Measurements from ENCODE around the gene CENPT.
"Not testable (repeated sequence)": the region's sequence is repeated elsewhere in the genome, so short reads cannot be mapped to it uniquely, and the experiment has no call there.

The CENPT gene

GRCh38 chr16:67837811-67838210 is 9.7 kb downstream of the CENPT start:
- H3K9ac ChIP-seq (ENCODE audit: low read depth, low read length) = no peak overlapping the region
- H3K4me3 ChIP-seq (ENCODE audit: low read depth in 1 of 2, low read length in 2 of 2) = no peak overlapping the region
- no peak overlapping the region for H3K27ac ChIP-seq (ENCODE audit: low read length)
- H4K20me1 ChIP-seq (ENCODE audit: insufficient read depth, low read length) = peaks cover under 1% of the 10 kb centered on the region
- no peak overlapping the region for H3K4me2 ChIP-seq (ENCODE audit: insufficient read depth, low read length)
- H3K79me2 ChIP-seq (ENCODE audit: insufficient read depth, low read length) = peaks cover 14% of the 10 kb centered on the region
- no peaks in the 10 kb centered on the region for H3K9me3 ChIP-seq (ENCODE audit: insufficient read depth, low read length, severe bottlenecking)
- H3K4me1 ChIP-seq (ENCODE audit: insufficient read depth, low read length) = peaks cover 23% of the 10 kb centered on the region
- H3K36me3 ChIP-seq (ENCODE audit: insufficient read depth, low read length) = no peaks in the 10 kb centered on the region
- no peak overlapping the region for H2AFZ ChIP-seq (ENCODE audit: low read depth, low read length)
- no peaks in the 10 kb centered on the region for H3K27me3 ChIP-seq (ENCODE audit: insufficient read depth, low read length, poor library complexity)
- no peak for ATAC-seq (ENCODE audit: insufficient read depth, low read depth)
- TF ChIP-seq EZH2 (IDR thresholded peaks at IDR 0.05; ENCODE audit: borderline replicate concordance, low read depth, low read length, severe bottlenecking) (no peak), CTCF (IDR thresholded peaks at IDR 0.05; ENCODE audit: borderline replicate concordance, extremely low read depth, low read length, poor library complexity, severe bottlenecking) (no peak)
- no peak for DNase-seq

DNA sequence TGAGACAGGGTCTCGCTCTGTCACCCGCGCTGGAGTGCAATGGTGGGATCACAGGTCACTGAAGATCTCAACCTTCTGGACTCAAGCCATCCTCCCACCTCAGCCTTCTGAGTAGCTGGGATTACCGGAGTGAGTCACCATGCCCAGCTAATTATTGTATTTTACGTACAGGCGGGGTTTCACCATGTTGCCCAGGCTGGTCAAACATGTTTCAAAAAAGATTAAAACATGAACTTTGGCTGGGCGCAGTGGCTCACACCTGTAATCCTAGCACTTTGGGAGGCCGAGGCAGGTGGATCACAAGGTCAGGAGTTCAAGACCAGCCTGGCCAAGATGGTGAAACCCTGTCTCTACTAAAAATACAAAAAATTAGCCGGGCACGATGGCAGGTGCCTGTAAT is 10.3 kb downstream of the CENPT start:
- not testable (repeated sequence) for H2AFZ ChIP-seq (ENCODE audit: low read depth, low read length); H3K4me2 ChIP-seq (ENCODE audit: insufficient read depth, low read length)

DNA sequence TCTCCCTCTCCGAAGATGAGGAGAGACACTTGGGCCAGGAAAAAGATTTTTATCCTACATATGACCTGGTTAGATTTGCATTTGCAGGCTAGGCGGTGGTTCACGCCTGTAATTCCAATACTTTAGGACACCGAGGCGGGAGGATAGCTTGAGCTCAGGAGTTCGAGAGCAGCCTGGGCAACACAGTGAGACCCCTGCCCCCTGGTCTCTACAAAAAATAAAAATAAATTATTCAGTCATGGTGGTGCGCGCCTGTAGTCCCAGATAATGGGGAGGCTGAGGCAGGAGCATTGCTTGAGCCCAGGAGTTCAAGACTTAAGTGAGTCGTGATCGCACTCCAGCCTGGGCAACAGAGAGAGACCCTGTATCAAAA is 13.3 kb downstream of the CENPT start:
- H3K27ac ChIP-seq (ENCODE audit: low read length) = peak overlapping the region; percentile 73
- H3K9ac ChIP-seq (ENCODE audit: low read depth, low read length) = peak overlapping the region; percentile 72
- no peak for TF ChIP-seq EZH2 (IDR thresholded peaks at IDR 0.05; ENCODE audit: borderline replicate concordance, low read depth, low read length, severe bottlenecking)
- H4K20me1 ChIP-seq (ENCODE audit: insufficient read depth, low read length) = no peaks in the 10 kb centered on the region; the same call in 1 of the 2 replicates
- peaks cover 29% of the 10 kb centered on the region for H3K36me3 ChIP-seq (ENCODE audit: insufficient read depth, low read length)
- H3K79me2 ChIP-seq (ENCODE audit: insufficient read depth, low read length) = peaks cover 23% of the 10 kb centered on the region
- H3K4me2 ChIP-seq (ENCODE audit: insufficient read depth, low read length) = peak overlapping the region; percentile 87
- ATAC-seq (ENCODE audit: insufficient read depth, low read depth) (no peak; the same call in 2 of the 3 replicates), DNase-seq (no peak)
- no peaks in the 10 kb centered on the region for H3K27me3 ChIP-seq (ENCODE audit: insufficient read depth, low read length, poor library complexity)
- H2AFZ ChIP-seq (ENCODE audit: low read depth, low read length) = peak overlapping the region; percentile 85
- no peaks in the 10 kb centered on the region for H3K9me3 ChIP-seq (ENCODE audit: insufficient read depth, low read length, severe bottlenecking)
- H3K4me1 ChIP-seq (ENCODE audit: insufficient read depth, low read length) = peaks cover 24% of the 10 kb centered on the region
- H3K4me3 ChIP-seq (ENCODE audit: low read depth in 1 of 2, low read length in 2 of 2) = peak overlapping the region; percentile 51 to 76; a peak in 3 of 4 replicates

More for the DNA sequence above, 10.3 kb downstream of the CENPT start:
- not testable (repeated sequence) for H3K9ac ChIP-seq (ENCODE audit: low read depth, low read length); H3K36me3 ChIP-seq (ENCODE audit: insufficient read depth, low read length); ATAC-seq (ENCODE audit: insufficient read depth, low read depth); H3K27me3 ChIP-seq (ENCODE audit: insufficient read depth, low read length, poor library complexity); DNase-seq; H3K27ac ChIP-seq (ENCODE audit: low read length); H3K4me3 ChIP-seq (ENCODE audit: low read depth in 1 of 2, low read length in 2 of 2); H3K9me3 ChIP-seq (ENCODE audit: insufficient read depth, low read length, severe bottlenecking); H4K20me1 ChIP-seq (ENCODE audit: insufficient read depth, low read length)
- H3K4me1 ChIP-seq (ENCODE audit: insufficient read depth, low read length) = peaks cover 25% of the 10 kb centered on the region
- H3K79me2 ChIP-seq (ENCODE audit: insufficient read depth, low read length) = peaks cover 15% of the 10 kb centered on the region

GRCh38 chr16:67833415-67834241 is 13.9 kb downstream of the CENPT start:
- Histone ChIP-seq H3K4me3 (ENCODE audit: low read depth in 1 of 2, low read length in 2 of 2) (peak overlapping the region; percentile 51 to 76), H3K27ac (ENCODE audit: low read length) (peak overlapping the region; percentile 73), H3K9me3 (ENCODE audit: insufficient read depth, low read length, severe bottlenecking) (no peaks in the 10 kb centered on the region), H3K79me2 (ENCODE audit: insufficient read depth, low read length) (peaks cover 23% of the 10 kb centered on the region), H3K27me3 (ENCODE audit: insufficient read depth, low read length, poor library complexity) (no peaks in the 10 kb centered on the region), H3K4me1 (ENCODE audit: insufficient read depth, low read length) (peaks cover 24% of the 10 kb centered on the region), H3K9ac (ENCODE audit: low read depth, low read length) (peak overlapping the region; percentile 72), H3K4me2 (ENCODE audit: insufficient read depth, low read length) (peak overlapping the region; percentile 87), H4K20me1 (ENCODE audit: insufficient read depth, low read length) (no peaks in the 10 kb centered on the region; the same call in 1 of the 2 replicates), H2AFZ (ENCODE audit: low read depth, low read length) (peak overlapping the region; percentile 85), H3K36me3 (ENCODE audit: insufficient read depth, low read length) (peaks cover 35% of the 10 kb centered on the region)
- peak; percentile 99 for ATAC-seq (ENCODE audit: insufficient read depth, low read depth)
- no peak for TF ChIP-seq CTCF (IDR thresholded peaks at IDR 0.05; ENCODE audit: borderline replicate concordance, extremely low read depth, low read length, poor library complexity, severe bottlenecking)
- no peak for TF ChIP-seq EZH2 (IDR thresholded peaks at IDR 0.05; ENCODE audit: borderline replicate concordance, low read depth, low read length, severe bottlenecking)
- DNase-seq = peak; percentile 94
